Activated T-cell treated with anti-CD3 and anti-CD28 coated beads, Interleukin-2, amount 50 U/mL, for 48 hours (primary cell): Measurements from ENCODE around the gene RTN4RL2.

ENCODE experiments used
- DNase-seq, 2 experiments: peaks; one replicate each; pipeline ENCODE4 v3.0.0-alpha.2; 2020

Gene RTN4RL2

DNA sequence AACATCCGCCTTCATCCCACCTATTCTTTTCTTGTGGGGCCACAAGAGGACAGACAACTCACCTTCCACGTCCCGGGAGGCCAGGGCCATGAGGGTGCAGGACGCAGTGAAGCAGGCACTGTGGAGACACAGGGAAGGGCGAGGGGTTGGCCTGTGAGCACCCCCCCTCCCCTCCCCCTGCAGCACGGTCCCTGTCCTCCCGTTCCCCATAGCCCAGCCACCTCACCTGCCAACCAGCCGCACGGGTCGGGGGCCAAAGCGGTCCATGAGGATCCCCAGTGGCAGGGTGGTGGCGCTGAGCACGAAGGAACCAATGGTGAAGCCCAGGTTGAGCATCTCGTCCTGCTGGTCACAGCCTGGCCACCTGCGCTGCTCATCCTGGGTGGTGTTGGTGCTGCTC, 40.6 kb downstream of the RTN4RL2 start:
- no peak for DNase-seq

DNA sequence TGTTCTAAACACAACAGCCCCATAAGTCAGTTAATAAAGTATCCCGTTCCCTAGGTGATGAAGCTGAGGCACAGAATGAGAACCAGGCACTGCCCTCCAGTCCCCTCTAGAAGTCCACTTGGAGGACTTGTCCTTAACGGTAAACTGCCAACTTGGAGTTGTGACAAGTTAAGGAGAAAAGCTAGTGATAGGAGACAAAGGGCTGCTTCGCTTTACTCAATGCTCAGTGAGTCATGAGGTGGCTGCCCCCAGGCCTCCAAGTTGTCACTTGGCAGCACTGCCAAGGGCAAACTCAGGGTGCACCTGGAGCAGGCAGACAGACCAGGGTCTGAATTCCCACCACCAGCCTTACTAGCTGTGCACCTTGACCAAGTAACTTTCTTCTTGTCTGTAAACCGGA, 41.6 kb downstream of the RTN4RL2 start:
- DNase-seq = no peak

DNA sequence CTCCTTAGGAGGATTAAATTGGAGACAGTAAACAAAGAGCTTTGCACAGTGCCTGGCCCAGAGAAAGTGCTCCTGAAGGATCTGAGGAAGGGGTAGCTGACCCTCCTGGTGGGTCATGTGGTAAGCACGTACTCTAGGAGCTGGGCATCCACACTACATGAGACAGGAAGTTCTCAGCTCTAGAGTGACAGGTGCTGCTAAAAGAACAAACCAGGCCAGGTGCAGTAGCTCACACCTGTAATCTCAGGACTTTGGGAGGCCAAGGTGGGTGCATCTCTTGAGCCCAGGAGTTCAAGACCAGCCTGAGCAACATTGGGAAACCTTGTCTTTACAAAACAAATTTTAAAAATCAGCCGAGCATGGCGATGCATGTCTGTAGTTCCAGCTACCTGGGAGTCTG, 42.0 kb downstream of the RTN4RL2 start:
- no peak for DNase-seq

DNA sequence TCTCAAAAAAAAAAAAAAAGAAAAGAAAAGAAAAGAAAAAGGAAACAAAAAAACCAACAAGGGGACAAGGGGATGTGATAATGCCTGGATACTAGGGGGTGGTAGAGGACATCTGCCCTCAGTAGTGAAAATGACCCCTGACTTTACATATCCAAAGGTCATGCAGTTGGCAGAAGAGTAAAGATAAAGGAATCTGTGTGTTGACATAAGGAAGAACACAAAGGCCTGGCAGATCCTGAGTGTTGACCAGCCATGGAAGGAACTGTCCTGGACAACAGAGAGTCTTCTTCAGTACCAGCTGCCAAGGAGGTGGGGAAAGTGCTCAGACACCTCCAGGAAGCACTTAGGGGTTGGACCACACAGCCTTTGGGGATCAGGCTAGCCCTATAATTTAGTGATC, 42.5 kb downstream of the RTN4RL2 start:
- DNase-seq = no peak

DNA sequence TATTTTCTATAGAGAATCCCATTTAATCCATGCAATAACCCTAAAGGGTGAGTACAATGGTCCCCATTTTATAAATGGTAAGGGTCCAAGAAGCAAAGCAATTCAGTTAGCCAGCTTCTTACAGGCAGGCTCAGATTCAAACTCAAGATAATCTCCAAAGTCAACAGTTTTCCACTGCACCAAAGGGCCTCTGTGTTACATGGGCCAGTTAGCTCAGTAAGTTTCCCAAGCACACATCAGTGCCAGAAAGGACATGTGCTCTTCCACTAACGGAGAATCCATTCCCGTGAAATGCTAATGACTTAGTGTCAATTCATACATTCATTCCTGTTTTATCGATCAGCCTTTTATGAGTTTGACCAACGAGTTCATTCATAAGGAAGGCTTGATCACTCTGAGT, 44.2 kb downstream of the RTN4RL2 start:
- DNase-seq = no peak

DNA sequence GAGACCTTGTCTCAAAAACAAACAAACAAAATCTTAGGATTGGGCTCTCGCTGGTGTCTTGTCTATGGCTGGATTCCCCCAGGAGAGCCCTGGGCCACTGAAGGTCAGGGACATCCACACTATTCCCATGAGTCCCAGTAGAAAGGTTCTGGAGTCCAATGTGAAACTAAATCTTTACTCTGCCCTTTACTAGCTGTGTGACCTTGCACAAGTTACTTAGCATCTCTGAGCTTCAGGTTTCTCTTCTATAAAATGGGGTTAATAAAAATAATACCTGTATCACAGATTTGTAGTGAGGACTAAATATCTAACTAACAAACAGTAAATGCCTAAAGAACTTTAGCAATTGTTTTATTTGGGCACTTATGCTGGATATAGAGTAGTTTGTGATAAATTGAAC, 46.2 kb downstream of the RTN4RL2 start:
- no peak for DNase-seq

DNA sequence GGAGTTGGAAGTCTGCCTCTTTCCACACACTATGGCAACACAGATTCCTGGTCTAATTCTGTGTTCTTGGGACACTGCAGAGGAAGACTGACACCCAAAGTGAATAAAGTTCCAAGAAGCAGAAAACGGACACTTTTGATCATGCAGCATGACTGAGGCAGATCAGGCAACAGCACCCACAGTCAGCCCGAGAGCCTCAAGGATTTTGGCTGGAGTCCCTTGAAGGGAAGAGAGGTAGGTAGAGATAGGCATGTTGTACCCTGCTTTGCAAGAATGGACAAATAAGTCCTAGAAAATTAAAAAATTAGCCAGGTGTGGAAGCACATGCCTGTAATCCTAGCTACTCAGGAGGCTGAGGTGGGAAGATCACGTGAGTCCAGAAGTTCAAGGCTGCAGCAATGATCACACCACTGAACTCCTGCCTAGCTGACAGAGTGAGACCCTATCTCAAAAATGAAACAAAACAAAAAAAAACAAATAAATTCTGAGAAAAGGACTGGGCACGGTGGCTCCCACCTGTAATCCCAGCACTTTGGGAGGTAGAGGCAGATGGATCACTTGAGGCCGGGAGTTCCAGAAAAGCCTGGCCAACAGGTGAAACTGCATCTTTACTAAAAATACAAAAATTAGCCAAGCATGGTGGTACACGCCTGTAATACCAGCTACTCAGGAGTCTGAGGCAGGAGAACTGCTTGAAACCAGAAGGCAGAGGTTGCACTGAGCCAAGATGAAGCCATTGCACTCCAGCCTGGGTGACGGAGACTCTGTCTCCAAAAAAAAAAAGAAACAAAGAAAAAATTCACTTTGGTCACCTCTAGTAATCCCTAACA, 48.2 kb downstream of the RTN4RL2 start:
- DNase-seq = no peak

DNA sequence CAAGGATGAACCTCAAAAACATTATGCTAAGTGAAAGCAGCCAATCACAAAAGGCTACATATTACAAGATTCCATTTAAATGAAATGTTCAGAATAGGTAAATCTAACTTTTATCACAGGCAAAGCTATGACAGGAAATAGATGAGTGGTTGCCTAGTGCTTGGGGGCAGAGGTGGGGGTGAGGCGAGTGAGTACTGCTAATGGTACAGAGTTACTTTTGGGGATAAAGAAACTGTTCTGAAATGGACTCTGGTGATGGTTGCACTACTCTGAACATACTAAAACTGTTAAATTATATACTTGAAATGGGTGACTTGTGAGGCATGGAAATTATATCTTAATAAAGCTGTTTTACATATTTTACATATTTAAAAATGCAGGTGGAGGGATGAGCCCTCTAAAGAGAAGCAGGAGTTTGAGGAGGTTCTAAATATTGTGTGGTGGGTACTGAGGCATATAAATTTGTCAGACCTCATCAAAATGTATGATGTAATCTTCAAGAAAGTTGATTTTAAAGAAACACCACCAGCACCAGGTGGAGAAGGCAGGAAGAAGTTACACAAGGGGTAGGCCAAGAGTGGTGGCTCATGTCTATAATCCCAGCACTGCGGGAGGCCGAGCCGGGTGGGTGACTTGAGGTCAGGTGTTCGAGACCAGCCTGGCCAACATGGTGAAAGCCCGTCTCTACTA, 51.6 kb downstream of the RTN4RL2 start:
- DNase-seq = no peak

DNA sequence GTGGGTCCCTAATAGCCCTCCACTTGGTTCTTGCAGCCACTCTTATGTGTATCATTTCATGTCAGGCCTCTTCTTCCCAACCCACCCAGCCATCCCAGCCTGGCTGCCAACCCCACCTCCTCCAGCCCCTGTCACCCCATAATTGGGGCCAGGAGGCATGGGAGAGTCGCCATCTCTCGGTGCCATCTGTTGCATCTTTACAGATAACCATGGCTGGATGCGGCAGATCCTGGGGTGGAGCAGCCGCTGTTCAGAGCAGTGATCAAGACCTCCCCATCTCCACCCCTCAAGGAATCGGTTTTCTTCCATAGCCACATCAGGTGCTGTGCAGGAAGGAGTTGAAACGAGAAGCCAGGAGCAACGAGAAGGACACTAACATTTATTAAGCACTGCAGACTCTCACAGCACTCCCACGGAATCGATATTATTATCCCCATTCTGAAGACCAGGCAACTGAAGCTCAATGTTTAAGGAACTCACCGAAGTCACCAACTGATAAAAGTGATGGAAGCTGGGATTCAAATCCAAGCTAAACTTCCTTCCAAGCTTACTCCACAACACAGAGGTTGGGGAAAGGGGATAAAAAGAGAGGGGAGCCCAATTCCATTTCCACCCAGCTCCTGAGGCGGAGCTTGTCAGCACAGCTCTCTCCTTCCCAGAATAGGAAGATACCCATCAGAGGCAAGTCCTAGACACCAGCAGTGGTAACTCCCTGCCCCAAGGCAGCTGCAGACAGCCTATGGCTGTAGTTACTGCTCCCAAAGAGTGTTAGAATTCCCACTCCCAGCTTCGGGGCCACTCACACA, 52.5 kb downstream of the RTN4RL2 start:
- DNase-seq = no peak

DNA sequence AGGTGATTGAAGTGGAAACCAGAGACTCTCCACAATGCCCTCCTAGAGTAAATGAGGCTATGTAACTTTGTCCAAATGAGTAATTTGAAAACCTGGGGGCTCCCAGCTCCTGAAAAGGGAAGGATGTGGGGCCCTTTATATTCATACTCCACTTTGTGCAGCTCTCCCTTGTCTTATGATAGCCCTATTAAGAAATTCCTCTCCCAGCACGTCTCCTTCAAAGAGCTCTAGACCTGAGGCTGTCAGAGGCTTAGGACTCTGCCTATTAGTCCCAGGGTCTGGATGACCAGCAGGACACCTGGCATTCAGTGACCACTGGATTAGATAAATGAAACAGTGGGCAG, 53.1 kb downstream of the RTN4RL2 start:
- DNase-seq = no peak

DNA sequence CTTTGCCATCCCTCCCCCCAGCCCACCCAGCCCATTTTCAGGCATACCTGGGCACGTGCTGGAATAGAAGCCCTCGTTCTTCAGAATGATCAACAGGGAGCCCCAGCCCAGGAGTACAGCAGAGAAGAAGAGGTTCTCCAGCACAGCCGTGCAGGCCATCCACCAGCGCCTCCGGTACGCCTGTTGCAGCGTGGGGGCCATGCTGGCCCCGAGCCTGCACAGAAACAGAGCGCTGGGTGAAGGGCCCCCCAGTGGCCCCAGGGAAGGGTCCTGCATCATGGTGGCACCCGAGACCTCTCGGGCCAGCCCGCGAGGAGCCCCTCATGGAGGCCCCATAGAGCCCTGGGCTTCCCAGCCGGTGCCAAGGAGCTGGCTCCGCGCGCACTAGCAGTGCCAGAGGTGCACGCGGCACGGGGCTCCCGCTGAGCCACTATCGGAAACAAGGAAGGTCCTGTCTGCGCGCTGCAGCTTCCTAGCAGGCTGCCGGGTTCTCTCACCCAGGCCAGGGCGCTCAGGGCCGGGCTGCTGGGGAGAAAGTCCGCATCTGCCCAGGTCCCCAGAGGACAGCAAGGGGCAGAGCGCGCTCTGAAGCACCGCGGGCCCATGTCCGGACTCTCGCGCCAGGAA, 53.7 kb downstream of the RTN4RL2 start:
- peak; percentile 64 to 67 for DNase-seq

DNA sequence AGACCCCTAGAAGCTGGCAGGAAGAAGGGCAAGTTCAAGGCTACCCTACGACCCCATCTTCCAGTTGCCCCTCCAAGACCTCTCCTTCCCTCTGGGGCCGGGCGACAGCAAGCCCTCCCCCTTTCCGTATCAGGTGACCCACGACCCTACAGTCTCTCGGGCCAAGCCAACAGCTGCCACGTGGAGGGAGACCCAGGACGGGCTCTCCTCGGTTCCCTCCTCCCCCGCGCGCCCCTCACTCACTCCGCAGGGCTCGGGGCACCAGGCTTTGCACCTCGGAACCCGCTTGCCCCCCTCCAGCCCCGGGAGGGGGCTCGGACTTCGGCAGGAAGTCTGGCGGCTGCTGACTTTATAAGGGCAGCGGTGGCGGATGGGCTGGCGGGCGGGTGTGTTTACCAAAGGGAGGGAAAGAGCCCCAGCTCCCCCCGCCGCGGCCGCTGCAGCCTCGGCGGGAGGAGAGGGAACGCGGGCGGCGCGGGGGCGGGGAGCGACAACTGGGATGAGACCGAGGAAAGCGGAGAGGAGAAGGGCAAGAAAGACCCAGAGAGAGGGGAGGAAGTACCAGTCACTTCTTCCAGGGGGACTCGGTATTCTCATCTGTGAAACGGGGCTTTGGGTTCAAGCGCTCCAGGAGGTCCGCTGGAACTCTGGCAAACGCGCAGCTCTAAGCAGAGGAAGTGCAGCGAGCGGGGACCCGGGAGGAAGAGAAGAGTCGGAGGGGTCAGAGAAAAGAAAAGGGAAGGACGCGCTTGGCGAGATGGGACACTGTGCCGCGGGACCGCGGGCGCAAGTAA, 54.4 kb downstream of the RTN4RL2 start:
- DNase-seq = peak; percentile 76 to 78

DNA sequence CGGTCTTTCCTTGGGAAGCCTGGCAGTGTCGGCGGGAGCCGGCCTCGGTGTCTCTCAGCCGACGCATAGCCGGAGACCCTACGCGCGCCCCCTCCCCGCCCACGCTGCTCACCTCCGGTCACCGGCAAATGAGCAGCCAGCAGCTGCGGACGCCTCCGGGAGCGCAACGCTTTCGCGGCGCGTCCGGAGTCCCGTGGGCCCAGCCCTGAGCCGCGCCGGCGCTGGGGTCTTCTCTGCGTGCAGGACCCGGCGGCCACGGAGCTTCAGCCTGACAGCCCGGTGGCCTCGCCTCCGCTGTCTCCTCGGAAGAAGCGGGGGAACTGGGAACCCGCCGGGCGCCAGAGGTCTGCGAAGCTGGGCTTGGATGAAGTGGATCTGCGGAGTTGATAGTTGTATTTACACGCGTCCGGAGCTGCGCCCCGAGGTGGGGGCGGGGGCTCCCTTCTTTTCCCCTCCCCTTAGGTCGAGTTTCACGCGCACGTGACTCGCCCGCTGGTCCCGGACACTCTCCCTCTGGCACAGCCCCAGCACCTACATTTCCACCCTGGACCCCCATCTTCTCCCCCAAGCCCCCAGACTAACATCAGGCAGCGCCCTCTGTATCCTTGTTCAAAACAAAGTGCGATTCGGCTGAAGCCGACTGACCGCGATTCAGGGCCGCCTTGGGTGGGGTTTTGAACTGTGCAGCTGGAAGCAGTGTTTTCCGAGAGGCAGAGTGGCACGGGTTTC, 55.2 kb downstream of the RTN4RL2 start, which contains the start of gene SLC43A1:
TSS of gene SLC43A1 (minus strand) at position 371 of the 729 bp plus-strand sequence. CDS start 1,591 bp downstream, outside the sequence.
- peak; percentile 61 to 71 for DNase-seq

DNA sequence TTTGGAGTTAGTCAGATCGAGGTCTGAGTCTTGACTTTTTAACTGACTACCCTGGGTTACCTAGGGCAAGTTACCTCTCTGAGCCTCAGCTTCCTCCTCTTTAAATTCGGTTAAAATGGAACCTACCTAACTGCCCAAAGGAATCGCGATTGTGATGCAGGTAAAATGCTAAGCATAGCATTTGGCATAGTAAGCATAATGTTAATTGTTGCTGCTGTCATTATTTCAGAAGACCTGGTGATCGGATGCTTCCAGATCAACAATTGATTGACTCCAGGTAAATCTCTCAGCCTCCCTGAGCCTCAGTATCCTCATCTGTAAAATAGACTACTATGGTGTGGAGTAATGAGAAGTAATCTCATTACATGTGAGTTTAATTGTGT, 55.7 kb downstream of the RTN4RL2 start:
- DNase-seq = no peak

DNA sequence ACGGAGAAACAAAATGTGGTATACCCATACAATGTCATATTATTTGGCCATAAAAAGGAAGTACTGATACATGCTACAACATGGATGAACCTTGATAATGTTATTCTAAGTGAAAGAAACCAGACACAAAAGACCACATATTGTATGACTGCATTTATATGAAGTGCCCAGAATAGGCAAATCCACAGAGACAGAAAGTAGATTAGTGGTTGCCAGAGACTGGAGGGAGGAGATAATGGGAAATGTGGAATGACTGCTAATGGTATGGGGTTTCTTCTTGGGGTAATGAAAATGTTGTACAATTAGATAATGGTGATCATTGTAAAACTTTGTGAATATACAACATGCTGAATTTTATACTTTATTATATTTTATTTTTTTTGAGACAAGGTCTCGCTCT, 60.8 kb downstream of the RTN4RL2 start:
- no peak for DNase-seq

DNA sequence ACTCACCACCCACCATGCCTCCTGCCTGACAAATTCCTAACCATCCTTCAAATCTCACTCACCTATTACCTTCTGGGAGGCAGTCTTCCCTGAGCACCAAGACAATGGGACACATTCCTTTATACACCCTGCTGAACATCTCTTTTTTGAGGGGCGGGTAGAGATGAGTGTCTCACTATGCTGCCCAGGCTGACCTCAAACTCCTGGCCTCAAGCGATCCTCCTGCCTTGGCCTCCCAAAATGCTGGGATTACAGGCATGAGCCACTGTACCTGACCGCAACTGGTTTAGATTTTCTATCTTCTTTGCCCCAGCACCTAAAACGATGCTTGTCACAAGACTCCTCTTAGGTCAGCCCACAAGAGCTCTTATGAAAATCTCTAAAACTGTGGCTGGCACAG, 63.1 kb downstream of the RTN4RL2 start:
- no peak for DNase-seq
